Effector memory CD8-positive, alpha-beta T cell (primary cell): ENCODE measurements around the gene FOXM1.
"Not testable (repeated sequence)": the region's sequence is repeated elsewhere in the genome, so short reads cannot be mapped to it uniquely, and the experiment has no call there.

Experiments
- ATAC-seq: fragments of 150-1000 bp; cut with Tn5 transposase; replicated peaks from 2 replicates; pipeline ENCODE4 v1.10.0; 2021; ENCODE audit warnings: mild to moderate bottlenecking, moderate library complexity
- DNase-seq, 3 experiments: peaks; one replicate each; pipeline ENCODE4 v3.0.0; 2021
- H3K27ac Mint-ChIP-seq, 2 donors: one replicate each; pipeline ENCODE4 v1.8.0; 2022; ENCODE audit warnings: mild to moderate bottlenecking in 2 of 2, mixed read lengths in 2 of 2, moderate library complexity in 2 of 2
- H3K27me3 Mint-ChIP-seq, 2 donors: one replicate each; pipeline ENCODE4 v1.8.0; 2022; ENCODE audit warnings: mixed read lengths in 2 of 2
- H3K36me3 Mint-ChIP-seq: one replicate; pipeline ENCODE4 v1.8.0; 2022; ENCODE audit warnings: mild to moderate bottlenecking, moderate library complexity, mixed read lengths; ENCODE audit not compliant: insufficient read depth
- H3K4me1 Mint-ChIP-seq, 2 donors: one replicate each; pipeline ENCODE4 v1.8.0; 2022; ENCODE audit warnings: low read depth in 2 of 2, mixed read lengths in 2 of 2
- H3K4me3 Mint-ChIP-seq, 2 donors: one replicate each; pipeline ENCODE4 v1.8.0; 2022; ENCODE audit warnings: mild to moderate bottlenecking in 2 of 2, mixed read lengths in 2 of 2, moderate library complexity in 2 of 2
- H3K9me3 Mint-ChIP-seq, 2 donors: one replicate each; pipeline ENCODE4 v1.8.0; 2022; ENCODE audit warnings: mixed read lengths in 2 of 2

The FOXM1 gene

GRCh38 chr12:2864198-2864597 lies 12.8 kb downstream of the FOXM1 start:
- DNase-seq: no peak
- Mint-ChIP-seq H3K27me3 (no peaks in the 10 kb centered on the region), H3K9me3 (no peaks in the 10 kb centered on the region), H3K27ac (peak overlapping the region; percentile 62 to 69), H3K4me3 (no peak overlapping the region), H3K4me1 (peaks cover 2 to 5% of the 10 kb centered on the region in 2 donors), H3K36me3 (no peaks in the 10 kb centered on the region)
- ATAC-seq: no peak

DNA sequence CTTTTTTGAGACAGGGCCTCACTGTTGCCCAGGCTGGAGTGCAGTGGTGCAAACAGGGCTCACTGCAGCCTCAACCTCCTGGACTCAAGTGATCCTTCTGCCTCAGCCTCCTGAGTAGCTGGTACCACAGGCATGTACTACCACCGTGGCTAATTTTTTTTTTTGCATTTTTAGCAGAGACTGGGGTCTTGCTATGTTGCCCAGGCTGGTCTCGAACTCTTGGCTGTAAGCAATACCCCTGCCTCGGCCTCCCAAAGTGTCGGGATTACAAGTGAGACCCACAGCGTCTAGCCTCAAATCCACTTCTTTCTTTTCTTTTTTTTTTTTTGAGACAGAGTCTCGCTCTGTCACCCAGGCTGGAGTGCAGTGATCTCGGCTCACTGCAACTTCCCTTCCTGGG lies 13.6 kb downstream of the FOXM1 start:
- H3K9me3 Mint-ChIP-seq, H3K36me3 Mint-ChIP-seq, H3K4me3 Mint-ChIP-seq, ATAC-seq, DNase-seq, H3K27me3 Mint-ChIP-seq, H3K27ac Mint-ChIP-seq, H3K4me1 Mint-ChIP-seq: not testable (repeated sequence)

DNA sequence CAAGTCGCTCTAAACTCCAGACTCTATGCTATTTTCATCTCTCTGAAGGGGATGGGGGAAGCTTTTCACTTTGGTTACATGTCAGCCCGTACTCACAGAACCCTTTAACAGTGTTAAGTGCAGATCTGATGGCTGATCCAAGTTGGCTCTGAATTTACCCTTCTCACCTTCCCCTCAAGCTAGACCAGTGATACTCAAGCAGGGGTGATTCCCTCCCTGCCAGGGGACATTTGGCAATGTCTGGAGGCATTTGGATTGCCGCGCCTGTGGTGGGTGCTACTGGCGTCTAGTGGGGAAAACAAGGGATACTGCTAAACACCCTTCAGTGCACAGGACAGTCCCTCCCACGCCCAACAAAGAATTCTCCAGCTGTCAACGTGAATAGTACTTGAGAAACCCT lies 14.1 kb downstream of the FOXM1 start:
- no peak for DNase-seq
- H3K4me1 Mint-ChIP-seq: peaks cover 2 to 5% of the 10 kb centered on the region in 2 donors
- H3K9me3 Mint-ChIP-seq: no peaks in the 10 kb centered on the region
- no peaks in the 10 kb centered on the region for H3K27me3 Mint-ChIP-seq
- no peak overlapping the region for H3K4me3 Mint-ChIP-seq
- H3K36me3 Mint-ChIP-seq: peaks cover 2% of the 10 kb centered on the region
- no peak overlapping the region for H3K27ac Mint-ChIP-seq
- no peak for ATAC-seq

- Mint-ChIP-seq H3K4me3 (no peak overlapping the region), H3K27ac (no peak overlapping the region), H3K36me3 (peaks cover 2% of the 10 kb centered on the region), H3K9me3 (no peaks in the 10 kb centered on the region), H3K4me1 (no peaks in the 10 kb centered on the region), H3K27me3 (no peaks in the 10 kb centered on the region)
- DNase-seq (no peak), ATAC-seq (no peak)
These were observed 16.8 kb downstream of the FOXM1 start for GRCh38 chr12:2860170-2860569.

- Mint-ChIP-seq H3K27ac (peak overlapping the region in 1 of 2 donors; percentile 30), H3K9me3 (no peaks in the 10 kb centered on the region), H3K27me3 (no peaks in the 10 kb centered on the region), H3K36me3 (peaks cover 2% of the 10 kb centered on the region), H3K4me1 (no peaks in the 10 kb centered on the region), H3K4me3 (no peak overlapping the region)
- ATAC-seq (no peak), DNase-seq (no peak)
These were observed 18.0 kb downstream of the FOXM1 start for GRCh38 chr12:2858944-2859421.

- no peak overlapping the region for H3K4me3 Mint-ChIP-seq
- H3K36me3 Mint-ChIP-seq: peaks cover 2% of the 10 kb centered on the region
- ATAC-seq: no peak
- H3K9me3 Mint-ChIP-seq: no peaks in the 10 kb centered on the region
- no peak for DNase-seq
- no peaks in the 10 kb centered on the region for H3K27me3 Mint-ChIP-seq
- no peaks in the 10 kb centered on the region for H3K4me1 Mint-ChIP-seq
- H3K27ac Mint-ChIP-seq: peak overlapping the region in 1 of 2 donors; percentile 30
These were observed 18.6 kb downstream of the FOXM1 start for GRCh38 chr12:2858334-2858733.

- Mint-ChIP-seq H3K4me3 (no peak overlapping the region), H3K9me3 (no peaks in the 10 kb centered on the region), H3K27me3 (no peaks in the 10 kb centered on the region), H3K4me1 (no peaks in the 10 kb centered on the region), H3K36me3 (peaks cover 2% of the 10 kb centered on the region), H3K27ac (peak overlapping the region in 1 of 2 donors; percentile 69)
- ATAC-seq: no peak
- no peak for DNase-seq
These were observed 19.4 kb downstream of the FOXM1 start for GRCh38 chr12:2857576-2857975.

GRCh38 chr12:2857021-2857431 lies 19.9 kb downstream of the FOXM1 start, which contains the start of gene TEX52:
Gene TEX52 (minus strand): TSS chr12:2857039. CDS start chr12:2857026, 13 bp downstream.
- Mint-ChIP-seq H3K27me3 (no peaks in the 10 kb centered on the region), H3K4me1 (no peaks in the 10 kb centered on the region), H3K9me3 (no peaks in the 10 kb centered on the region), H3K27ac (peak within 1 kb of the TSS; percentile 52 to 76), H3K4me3 (no peak within 1 kb of the TSS), H3K36me3 (peaks cover 2% of the 10 kb centered on the region)
- DNase-seq: no peak
- ATAC-seq: no peak

GRCh38 chr12:2856051-2856450 lies 20.9 kb downstream of the FOXM1 start:
- H3K27me3 Mint-ChIP-seq: no peaks in the 10 kb centered on the region
- no peak for ATAC-seq
- H3K9me3 Mint-ChIP-seq: no peaks in the 10 kb centered on the region
- H3K4me1 Mint-ChIP-seq: no peaks in the 10 kb centered on the region
- peaks cover 2% of the 10 kb centered on the region for H3K36me3 Mint-ChIP-seq
- no peak overlapping the region for H3K4me3 Mint-ChIP-seq
- no peak for DNase-seq
- H3K27ac Mint-ChIP-seq: peak overlapping the region; percentile 32 to 76

- Mint-ChIP-seq H3K36me3 (peaks cover 2% of the 10 kb centered on the region), H3K4me3 (no peak overlapping the region), H3K27me3 (no peaks in the 10 kb centered on the region), H3K9me3 (no peaks in the 10 kb centered on the region), H3K4me1 (no peaks in the 10 kb centered on the region), H3K27ac (peak overlapping the region in 1 of 2 donors; percentile 32)
- no peak for ATAC-seq
- no peak for DNase-seq
These were observed 21.4 kb downstream of the FOXM1 start for GRCh38 chr12:2855546-2855945.

DNA sequence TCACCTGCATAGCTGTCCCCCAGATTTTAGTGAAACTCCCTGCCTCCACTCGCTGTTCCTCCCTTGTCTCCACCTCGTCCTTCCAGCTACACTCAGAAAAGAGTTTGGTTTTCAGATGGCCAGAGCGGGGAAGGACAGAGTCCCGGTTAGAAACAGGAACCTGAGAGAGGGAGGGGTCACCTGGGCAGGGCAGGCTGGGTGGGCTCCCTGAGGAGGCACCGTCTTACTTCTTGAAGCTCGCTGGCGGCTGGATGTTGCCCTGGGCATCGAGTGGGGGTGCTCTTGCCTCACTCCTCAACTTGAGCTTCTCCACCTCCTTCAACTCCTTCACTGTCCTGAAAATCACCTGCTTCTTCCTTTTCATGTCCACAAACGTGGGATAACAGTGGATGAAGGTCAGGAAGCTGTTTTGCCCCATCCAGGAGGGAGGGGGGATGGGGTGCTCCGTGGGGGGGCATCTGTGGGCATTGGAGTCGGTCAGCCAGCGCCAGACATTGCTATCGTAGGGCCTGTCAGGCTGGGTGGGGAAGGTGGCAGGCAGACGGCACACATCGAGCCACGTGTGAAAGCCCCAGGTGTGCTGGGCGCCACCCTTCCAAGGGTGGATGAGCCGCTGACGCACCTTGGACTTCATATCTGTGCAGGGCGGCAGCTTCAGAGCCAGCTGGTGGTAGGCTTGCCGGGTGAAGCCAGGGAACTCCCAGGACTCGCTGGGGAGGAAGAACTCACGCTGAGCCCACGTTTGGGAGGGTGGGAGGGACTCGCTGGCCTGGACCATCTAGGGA lies 22.1 kb downstream of the FOXM1 start:
- no peak overlapping the region for H3K4me3 Mint-ChIP-seq
- ATAC-seq (no peak), DNase-seq (no peak)
- H3K4me1 Mint-ChIP-seq: no peaks in the 10 kb centered on the region
- no peaks in the 10 kb centered on the region for H3K27me3 Mint-ChIP-seq
- peaks cover 2% of the 10 kb centered on the region for H3K36me3 Mint-ChIP-seq
- H3K9me3 Mint-ChIP-seq: no peaks in the 10 kb centered on the region
- H3K27ac Mint-ChIP-seq: peak overlapping the region in 1 of 2 donors; percentile 46

GRCh38 chr12:2853626-2854025 lies 23.3 kb downstream of the FOXM1 start:
- no peaks in the 10 kb centered on the region for H3K27me3 Mint-ChIP-seq
- peak; percentile 12 to 18 (median 14) for DNase-seq
- H3K27ac Mint-ChIP-seq: peak overlapping the region in 1 of 2 donors; percentile 78
- no peaks in the 10 kb centered on the region for H3K4me1 Mint-ChIP-seq
- no peaks in the 10 kb centered on the region for H3K9me3 Mint-ChIP-seq
- H3K4me3 Mint-ChIP-seq: no peak overlapping the region
- H3K36me3 Mint-ChIP-seq: peaks cover 3% of the 10 kb centered on the region
- no peak for ATAC-seq

- H3K27me3 Mint-ChIP-seq: no peaks in the 10 kb centered on the region
- H3K4me1 Mint-ChIP-seq: no peaks in the 10 kb centered on the region
- ATAC-seq (no peak), DNase-seq (no peak)
- no peak overlapping the region for H3K4me3 Mint-ChIP-seq
- H3K9me3 Mint-ChIP-seq: no peaks in the 10 kb centered on the region
- H3K36me3 Mint-ChIP-seq: peaks cover 3% of the 10 kb centered on the region
- H3K27ac Mint-ChIP-seq: peak overlapping the region in 1 of 2 donors; percentile 25
These were observed 25.0 kb downstream of the FOXM1 start for GRCh38 chr12:2851931-2852330.

DNA sequence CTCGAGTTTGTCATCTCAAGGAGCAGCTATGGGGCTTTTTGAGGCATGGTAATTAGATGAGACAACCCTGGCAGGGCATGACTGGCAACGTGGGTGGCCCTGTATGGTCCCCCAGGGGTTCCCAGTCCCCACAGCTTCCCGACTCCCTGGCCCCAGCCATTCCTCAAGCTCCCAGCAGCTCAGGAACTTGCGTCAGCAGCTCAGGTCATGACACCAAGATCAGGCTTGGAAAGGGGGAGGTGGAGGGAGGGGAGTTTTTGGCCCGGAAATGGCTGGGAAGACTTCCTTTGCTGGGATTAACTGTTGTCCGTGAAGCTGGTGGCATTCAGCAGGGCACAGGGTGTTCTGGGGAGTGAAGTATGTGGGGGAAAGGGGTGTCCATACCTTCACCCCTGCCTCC lies 31.7 kb downstream of the FOXM1 start:
- Mint-ChIP-seq H3K4me3 (no peak overlapping the region), H3K9me3 (no peaks in the 10 kb centered on the region), H3K27ac (peak overlapping the region in 1 of 2 donors; percentile 53), H3K36me3 (peaks cover 16% of the 10 kb centered on the region), H3K4me1 (peaks cover 0 to 2% of the 10 kb centered on the region in 2 donors), H3K27me3 (no peaks in the 10 kb centered on the region)
- ATAC-seq: no peak
- no peak for DNase-seq
